KBM-7 (cell line): Measurements from ENCODE around the gene ZNF385C.
"Not testable (repeated sequence)": the region's sequence is repeated elsewhere in the genome, so short reads cannot be mapped to it uniquely, and the experiment has no call there.

ENCODE experiments used
- DNase-seq: peaks from one replicate; pipeline ENCODE4 v3.0.0-alpha.2; 2015
- in situ Hi-C: fragments of 300-500 bp; cut with MboI; formaldehyde crosslinking; loops from 2 replicates; pipeline ENCODE4 v1.14.3; 2020; ENCODE audit warnings: low sequenced_read_pairs, low pct_unique_long_range_greater_than_20kb, mixed read lengths

ZNF385C gene, protein sequence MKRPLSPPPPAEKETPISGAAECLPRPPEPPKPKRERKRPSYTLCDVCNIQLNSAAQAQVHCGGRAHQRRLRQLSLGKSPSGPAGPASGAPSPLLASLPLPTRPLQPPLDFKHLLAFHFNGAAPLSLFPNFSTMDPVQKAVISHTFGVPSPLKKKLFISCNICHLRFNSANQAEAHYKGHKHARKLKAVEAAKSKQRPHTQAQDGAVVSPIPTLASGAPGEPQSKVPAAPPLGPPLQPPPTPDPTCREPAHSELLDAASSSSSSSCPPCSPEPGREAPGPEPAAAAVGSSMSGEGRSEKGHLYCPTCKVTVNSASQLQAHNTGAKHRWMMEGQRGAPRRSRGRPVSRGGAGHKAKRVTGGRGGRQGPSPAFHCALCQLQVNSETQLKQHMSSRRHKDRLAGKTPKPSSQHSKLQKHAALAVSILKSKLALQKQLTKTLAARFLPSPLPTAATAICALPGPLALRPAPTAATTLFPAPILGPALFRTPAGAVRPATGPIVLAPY

DNA sequence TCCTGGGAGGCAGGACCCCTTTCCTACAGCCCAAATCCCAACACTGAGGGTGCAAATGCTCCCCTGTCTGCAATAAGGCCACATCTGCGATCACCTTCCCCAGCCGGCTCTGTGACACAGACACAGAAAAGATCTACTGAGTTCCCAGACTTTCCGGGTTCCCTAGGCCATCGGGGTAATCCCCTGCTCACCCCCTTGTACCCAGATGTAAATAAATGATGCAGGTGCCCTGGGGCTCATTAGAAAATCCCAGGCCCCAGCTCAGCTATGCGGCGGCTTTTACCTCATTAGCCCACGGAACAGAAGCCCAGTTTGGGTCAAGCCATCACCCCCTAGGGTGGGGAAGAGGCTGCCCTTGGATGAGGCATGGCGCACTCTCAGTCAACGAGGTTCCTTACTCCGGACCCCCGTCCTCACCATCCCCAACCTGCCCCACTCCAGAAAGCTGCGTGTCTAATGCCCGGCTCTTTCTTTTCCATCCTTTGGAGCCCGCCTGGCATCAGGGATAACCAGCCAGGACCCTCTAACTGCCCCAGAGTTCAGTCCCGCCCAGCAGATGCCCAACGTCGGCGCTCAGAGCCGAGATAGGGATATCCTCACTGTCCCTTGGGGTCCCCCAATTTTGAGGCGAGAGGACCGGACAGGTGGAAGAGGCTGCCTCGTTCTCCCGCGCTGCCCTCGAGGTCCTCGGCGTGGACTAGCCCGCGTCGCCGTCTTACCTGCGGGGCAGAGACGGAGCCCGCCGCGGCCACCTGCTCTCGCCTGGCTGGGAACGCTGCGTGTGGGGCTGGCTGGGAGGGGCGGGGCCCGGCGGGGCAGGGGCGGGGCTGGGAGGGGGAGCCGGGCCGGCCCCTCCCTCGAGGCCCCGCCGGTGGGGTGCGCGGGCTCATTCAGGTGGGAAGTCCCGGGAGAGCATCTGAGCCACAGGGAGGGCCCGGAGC lies at the start of gene ZNF385C:
Gene ZNF385C (minus strand): TSS at position 783 of the 941 bp plus-strand sequence. CDS start 35,417 bp downstream, outside the sequence.
- DNase-seq = no peak
- in situ Hi-C loops = no loop called here

DNA sequence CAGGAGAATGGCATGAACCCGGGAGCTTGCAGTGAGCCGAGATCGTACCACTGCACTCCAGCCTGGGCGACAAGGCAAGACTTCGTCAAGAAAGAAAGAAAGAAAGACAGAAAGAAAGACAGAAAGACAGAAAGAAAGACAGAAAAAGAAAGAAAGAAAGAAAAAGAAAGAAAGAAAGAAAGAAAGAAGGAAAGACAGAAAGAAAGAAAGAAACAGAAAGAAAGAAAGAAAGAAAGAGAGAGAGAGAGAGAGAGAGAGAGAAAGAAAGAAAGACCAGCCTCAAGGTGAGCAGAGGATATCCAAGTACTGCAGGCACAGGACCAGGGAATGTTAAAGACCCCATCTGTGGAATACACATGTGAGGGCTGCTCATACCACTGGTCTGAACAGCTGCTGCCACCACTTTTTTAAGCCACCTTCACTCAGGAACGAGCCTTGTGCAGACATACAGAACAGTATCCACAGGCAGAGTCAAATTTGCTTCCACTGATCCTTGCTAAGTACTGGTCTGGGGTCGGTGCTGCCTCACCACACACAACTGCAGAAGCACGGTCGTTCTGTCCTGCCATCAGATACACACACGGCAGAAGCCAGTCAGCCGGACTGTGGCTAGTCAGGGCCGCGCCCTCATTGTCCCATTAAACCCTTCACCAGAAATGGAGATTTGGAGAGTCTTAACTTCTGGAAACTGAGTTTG lies 48.8 kb upstream of the ZNF385C start:
- in situ Hi-C loops = no loop called here
- DNase-seq = no peak

DNA sequence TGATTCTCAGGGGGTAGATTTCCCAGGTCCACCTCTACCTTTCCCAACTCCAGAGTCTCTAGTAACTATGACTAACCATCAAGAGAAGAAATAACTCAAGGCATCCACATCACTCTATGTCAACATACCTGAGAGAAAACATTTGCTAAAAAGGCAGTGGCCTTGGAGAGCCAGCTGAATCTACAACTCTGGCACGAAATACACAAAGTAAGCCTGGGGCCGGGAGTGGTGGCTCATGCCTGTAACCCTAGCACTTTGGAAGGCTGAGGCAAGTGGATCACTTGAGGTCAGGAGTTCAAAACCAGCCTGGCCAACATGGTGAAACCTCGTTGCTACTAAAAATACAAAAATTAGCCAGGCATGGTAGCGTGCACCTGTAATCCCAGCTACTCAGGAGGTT lies 44.9 kb upstream of the ZNF385C start:
- DNase-seq, in situ Hi-C loops: not testable (repeated sequence)

DNA sequence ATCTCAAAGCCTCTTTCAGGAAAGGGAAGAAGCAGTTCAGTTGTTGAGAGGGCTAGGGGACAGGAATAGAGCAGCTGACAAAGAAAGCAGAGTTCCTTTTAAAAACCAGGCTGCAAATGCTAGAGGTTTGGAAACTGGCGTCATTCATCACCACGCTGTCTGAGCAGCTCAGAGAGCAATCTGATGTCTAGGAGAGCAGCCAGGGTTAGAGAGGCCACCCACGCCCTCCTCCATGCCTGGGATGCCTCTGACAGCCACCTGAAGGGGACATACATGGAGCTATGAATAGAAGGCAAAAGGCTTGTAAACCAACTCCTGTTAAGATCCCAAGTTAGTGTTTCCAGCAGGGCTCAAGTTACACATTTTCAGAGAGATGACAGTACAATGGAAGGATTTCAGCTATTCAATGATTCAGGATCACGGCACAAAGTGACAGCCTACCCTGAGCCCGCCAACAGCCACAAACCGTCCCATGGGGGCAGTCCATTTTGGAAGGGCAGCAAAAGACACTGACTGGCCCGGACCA lies 44.2 kb upstream of the ZNF385C start:
- in situ Hi-C loops = no loop called here
- no peak for DNase-seq

DNA sequence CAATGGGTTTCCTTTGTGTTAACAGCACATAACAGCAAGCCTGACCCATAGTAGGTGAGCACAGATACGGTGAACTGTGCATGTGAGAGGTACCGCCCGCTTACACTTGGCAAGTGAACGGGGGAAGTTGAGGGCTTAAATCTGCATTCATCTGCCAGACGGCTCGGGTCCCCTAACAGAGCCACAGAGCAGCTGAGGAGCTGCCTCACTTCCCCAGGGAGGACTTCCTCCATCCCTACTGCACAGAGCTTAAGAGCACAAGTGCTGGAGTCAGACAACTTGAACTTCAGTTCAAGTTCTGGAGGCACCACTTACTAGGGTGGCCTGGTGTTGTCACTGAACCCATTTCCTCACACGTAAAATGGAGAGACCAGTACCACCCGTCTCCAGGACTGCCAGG lies 43.1 kb upstream of the ZNF385C start:
- in situ Hi-C loops = no loop called here
- no peak for DNase-seq

DNA sequence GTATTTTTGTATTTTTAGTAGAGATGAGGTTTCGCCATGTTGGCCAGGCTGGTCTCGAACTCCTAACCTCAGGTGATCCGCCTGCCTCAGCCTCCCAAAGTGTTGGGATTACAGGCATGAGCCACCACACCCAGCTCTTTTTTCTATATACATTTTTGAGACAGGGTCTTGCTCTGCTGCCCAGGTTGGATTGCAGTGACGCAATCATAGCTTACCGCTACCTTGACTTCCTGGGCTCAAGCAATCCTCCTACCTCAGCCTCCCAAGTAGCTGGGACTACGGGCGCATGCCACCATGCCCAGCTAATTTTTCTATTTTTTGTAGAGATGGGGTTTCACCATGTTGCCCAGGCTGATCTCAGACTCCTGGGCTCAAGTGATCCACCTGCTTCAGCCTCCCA lies 42.4 kb upstream of the ZNF385C start:
- DNase-seq, in situ Hi-C loops: not testable (repeated sequence)

DNA sequence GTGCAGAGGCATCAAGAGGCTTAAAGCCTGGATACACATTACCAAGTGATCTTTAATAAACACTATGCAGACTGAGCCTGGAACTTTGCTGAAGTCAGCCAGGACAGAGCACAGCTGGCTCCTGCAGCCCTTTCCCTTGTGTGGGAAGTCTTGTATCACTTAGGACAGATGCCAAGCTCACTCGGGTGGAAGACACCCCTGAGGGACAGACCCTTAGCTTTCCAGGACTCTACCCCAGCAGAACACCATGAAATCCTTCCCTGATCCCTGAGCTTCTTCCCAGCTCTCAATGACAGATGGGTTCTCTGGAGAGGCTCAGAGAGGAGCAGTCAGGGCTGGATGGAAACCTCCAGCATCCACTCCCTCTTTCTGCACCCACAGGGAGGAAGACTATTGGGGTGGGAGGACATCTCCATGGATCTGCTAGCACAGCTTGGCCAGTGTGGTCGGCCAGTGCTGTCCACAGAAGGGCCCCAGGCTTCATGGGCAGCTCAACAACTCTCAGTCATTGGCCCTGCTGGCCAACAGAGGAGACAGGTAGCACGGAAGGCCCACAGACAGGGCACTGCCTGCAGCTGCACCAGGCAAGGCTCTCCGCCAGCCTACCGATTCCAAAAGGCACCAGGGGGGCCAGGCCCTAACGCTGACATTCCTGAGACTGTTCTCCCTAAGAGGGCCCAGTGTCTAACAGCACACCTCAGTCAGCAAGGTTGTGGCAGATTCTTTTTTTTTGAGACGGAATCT lies 40.6 kb upstream of the ZNF385C start:
- in situ Hi-C loops = no loop called here
- no peak for DNase-seq

DNA sequence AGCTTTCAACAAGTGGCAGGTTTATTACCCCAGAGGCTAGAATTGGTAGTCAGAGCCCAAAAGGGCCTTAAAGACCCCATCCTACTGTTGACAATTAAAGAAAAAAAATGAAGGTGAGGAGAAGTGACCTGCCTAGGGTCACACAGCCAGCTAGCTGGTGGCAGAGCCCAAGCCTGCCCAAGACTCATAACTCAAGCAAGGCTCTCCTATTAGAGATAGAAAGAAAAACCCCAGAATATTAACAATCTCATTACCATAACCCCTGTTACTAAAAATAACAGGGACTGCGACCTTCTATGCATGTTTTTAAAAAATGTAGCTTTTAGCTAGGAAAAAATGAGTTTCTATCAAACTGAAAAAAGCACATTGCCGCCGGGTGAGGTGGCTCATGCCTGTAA lies 38.4 kb upstream of the ZNF385C start:
- DNase-seq = no peak
- in situ Hi-C loops = no loop called here

DNA sequence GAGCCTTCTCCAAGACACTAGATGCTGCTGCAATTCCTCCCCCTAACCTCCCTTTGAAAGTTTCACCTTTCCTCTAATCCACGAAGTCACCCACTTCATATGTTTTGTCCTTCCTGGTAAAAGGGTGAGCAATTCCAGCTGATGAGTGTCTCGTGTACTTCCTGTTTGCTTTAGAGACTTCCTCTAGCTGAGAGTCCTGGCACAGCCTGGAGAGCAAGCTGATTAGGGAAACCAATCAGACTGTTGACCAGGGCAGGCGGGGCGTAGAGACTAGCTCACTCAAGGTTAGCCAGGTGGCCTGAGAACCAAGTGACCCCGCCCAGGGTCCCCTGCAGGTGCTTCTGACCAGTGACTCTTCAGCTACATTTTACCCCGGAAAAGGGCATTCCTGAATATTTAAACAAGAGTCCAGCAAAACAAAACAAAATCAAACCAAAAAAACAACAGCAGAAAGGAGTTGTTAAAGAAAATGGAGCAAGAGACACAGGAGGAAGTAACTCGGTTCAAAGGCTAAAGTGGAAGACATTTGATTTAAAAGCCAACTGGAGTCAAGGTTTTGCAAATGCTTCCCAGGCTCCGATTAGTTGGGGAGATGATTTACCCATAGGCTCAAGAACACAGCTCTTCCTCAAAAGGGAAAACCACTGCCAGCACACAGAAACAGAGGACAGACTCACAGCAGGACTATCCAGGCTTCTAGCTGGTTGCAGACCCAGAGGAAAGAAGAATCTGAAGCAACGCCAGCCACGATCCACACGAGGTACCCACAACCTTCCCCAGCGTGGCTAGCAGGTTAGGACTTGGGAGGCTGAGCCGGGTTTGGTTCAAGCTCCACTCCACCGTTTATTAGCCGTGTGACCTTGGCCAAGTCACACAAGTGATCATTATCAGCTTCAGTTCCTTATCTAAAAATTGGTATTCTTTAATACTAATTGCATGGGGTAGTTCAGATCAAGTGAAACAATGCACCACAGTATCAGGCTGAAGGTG lies 37.7 kb upstream of the ZNF385C start:
- in situ Hi-C loops = no loop called here
- DNase-seq = peak; percentile 62

DNA sequence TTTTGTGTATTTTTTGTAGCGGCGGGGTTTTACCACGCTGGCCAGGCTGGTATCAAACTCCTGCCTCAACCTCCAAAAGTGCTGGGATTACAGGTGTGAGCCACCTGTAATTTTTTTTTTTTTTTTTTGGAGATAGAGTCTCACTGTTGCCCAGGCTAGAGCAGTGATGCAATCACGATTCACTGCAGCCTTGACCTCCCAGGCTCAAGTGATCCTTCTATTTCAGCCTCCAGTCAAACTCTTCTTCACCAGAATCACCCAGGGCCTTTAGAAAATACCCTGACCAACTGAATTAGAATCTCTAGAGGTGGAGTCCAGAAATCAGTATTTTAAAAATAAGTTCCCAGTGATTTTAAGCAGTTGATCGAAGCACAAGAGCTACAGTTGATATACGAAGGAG lies 36.9 kb upstream of the ZNF385C start:
- no peak for DNase-seq
- in situ Hi-C loops = no loop called here

DNA sequence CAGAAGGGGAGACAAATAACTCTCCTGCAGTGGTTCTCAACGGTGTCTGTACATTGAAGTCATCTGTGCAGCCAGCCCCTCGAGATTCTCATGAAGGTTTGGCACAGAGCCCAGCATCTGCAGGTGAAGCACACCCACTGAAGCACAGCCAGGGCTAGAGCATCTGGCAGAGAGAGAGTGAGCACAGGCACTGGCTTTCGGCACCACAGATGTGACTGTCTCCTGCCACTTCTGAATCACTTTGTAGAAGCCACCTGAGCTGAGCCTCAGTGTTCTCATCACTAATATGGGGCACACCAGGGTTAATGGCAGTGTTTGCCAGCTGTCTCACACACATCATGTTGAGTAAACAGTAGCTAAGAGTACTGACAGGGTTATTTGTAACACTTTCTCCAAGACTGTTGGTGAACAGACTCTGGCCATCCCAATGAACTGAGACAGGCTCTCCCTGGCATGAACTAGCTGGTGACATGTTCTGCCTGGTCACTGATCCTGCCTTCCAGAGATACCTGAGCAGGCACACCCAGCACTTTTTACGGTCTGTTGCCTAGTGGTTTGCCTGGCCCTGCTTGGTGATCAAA lies 35.3 kb upstream of the ZNF385C start:
- DNase-seq = no peak
- in situ Hi-C loops = no loop called here

DNA sequence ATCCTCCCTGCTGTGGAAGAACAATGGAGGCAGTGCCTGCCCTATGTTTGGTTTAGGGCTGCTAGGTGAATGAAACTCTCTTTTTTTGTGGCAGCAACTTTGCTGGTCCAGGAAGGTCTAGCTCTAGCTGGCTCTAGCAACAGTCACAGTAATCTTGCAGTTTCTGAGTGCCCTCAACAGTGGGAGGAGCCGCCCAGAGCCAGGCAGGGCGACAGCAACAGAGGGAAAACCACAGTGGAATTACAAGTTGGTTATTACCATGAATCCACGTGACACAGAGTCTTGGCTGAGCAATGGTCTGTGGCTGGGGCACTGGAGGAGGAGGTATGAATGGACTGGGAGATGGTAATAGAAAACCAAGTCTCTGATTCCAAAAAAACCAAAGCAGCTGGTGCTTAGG lies 34.7 kb upstream of the ZNF385C start:
- peak; percentile 73 for DNase-seq
- in situ Hi-C loops = no loop called here

DNA sequence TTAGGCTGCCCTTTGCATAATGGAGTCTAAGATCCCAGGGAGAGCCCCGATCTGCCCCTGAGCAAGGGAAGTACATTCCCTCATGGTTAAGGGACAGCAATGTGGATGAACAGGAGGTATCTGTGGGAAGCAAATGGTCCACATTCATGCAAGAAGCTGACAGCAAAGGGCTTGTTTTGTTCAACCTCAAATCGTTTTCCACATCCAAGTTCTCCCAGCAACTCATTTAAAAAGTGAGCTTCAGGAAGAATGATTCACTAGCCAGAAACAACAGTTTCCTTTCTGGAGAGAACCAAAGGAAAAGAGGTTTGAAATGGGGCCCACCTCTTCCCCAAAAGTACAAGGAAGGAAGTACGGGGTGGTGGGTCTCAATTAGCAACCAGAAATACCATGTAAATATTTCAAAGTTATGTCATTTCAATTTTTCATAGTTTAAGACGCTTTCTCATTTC lies 33.7 kb upstream of the ZNF385C start:
- DNase-seq = no peak
- in situ Hi-C loops = no loop called here

DNA sequence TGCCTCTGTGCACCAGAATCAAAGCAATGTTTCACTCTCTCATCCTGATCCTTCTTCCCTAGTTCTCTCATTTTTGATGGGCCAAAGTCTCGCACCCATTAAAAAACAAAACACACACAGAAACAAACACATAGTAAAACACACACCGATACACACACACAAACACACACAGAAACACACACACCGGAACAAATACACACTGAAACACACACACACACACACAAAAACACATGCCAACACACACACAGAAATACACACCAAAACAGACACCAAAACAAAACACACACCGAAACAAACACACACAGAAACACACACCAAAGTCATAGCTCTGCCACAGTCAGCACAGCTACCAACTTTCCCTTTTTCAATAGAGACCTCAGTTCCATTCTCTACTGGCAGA lies 33.0 kb upstream of the ZNF385C start:
- in situ Hi-C loops = no loop called here
- no peak for DNase-seq

DNA sequence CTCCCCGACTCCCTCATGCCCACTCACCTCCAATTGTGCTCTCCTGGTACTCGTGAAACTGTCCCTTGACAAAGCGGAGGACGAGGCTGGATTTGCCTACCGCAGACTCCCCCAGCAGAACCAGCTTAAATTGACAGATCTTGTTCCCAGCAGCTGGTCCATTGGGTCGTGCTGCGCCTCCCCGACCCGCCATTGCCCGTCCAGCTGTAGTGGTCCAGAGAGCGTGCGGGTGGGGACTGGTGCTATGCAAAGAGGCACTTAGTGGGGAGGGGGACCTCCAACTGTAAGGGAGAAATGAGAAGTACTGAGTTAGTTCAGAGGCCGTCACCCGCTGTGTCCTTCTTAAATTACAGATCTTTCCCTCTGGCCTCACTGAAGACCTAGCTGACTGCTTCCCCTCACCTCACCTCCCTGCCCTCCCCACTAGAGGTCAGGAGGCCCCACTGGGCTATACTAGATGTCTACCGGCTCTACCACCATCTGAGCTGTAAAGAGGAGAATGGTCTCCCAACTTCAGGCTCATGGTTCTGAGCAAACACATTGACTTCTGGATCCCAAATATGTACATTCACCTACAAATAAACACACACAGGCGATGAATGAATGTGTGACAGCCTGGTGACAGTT lies 32.1 kb upstream of the ZNF385C start:
- in situ Hi-C loops = no loop called here
- no peak for DNase-seq

DNA sequence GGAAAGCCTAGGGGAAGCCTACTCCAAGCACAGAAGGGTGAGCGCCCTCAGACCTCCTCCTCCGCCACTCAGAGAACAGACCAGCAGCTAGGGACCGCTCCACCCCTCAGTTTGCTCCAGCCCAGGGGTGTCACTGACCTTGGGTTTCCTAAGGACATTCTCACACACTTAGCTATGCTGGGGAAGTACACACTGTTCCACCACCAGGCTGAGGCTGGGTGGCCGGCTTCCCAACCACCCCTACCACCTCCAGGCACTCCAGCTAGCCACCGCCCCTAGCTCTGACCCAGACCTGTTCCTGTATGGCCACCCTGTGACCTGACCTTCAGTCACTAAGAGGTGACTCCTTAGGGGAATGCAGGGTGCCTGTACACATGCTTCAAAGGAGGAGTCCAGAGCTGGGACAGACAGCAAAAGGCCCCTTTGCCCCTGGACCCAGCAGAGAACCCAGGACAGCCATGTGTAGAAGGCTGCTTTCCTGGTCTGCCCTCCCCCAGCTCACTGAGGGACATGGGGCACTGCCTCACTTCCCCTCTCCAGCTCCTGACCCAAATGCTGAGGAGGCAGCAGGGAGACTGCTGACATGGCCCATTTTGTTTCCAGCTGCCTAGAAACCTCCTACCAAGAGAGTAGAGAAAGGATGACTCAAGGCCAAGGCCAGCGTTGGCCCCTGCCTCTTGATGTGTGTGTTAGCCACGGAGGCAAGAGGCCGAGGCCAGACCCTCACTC lies 31.0 kb upstream of the ZNF385C start:
- no peak for DNase-seq
- in situ Hi-C loops = no loop called here
